GM19328 (cell line): ENCODE results near the gene GLI3.
A peak's percentile ranks its signal among the peaks of the same experiment; 100 is the strongest.

Experiments used
- ATAC-seq: cut with Tn5 transposase; IDR thresholded peaks from one replicate; pipeline ENCODE4 v1.9.1; 2021; ENCODE audit warnings: mild to moderate bottlenecking, moderate library complexity; ENCODE audit not compliant: unreplicated experiment

The GLI3 gene

DNA sequence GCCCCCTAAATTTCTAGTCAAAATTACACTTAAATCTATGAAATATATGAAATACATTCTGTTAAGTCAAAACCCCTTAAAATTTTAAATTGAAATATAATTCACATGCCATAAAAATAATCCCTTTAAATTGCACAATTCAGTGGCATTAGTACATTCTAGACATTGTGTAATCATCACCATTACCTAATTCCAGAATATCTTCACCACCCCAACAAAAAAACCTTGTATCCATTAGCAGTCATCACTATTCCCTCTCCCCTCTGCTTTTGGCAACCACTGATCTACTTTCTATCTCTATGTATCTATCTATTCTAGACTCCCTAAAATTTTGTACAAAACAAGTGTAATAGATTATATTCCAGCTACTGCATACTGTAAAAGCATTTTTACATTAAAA is 261.2 kb downstream of the GLI3 start:
- no peak for ATAC-seq

DNA sequence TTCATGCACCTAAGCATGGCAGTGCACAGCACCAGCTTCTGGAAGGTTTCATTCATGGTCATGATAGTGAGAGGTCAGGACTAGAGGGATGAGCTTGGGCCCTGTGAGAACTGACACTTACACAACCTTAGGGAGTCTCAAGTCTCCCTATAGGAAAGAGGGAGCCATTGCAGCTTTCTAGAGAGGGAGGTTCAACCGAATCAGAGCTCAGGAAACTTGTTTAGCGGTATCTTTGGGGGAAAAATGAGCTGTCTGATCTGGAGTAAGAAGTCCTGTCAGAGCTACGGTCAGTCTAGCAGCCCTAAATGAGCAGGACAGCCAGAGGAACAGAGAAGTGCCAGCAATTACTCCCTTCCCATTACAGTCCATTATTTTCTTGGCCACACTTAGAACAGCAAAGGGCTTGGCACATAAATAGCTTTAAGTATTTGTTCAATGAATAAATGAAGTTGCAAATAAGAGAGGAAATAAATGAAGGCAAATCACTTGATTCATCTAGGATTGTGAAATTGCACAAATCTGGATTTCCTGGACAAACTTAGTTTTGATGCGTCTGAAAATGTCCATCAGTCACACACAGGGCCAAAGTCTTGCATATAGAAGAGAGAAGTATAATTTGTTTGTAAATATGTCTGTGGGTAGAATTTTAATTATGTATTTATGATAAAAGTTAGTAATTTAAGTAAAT is 262.0 kb downstream of the GLI3 start:
- ATAC-seq, result no peak

DNA sequence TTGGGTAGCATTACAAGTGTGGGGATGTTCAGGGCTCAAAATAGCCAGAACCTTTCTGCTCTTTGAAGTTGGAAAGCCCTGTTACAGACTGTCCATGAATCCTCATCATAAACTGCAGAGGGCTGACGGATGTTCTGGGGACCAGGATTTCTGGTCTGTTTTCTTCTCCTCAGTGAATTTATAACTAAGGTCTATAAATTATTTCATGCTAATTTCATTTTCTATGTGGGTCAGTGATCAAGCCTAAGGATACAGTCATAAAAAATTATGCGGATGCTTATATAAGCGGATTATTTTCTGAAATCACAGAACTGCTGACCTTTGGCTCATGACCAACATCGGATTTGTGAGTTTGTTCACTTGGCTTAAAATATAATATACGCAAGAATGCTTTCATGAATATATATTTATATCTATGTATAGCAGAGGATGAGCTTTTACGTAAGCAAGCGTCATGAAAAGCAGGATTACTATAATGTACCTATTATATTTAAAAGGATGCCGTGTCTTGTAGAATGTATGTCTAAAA is 263.7 kb downstream of the GLI3 start:
- no peak for ATAC-seq

- ATAC-seq, result no peak
Observed at GRCh38 chr7:41972776-41973175, 264.2 kb downstream of the GLI3 start.

DNA sequence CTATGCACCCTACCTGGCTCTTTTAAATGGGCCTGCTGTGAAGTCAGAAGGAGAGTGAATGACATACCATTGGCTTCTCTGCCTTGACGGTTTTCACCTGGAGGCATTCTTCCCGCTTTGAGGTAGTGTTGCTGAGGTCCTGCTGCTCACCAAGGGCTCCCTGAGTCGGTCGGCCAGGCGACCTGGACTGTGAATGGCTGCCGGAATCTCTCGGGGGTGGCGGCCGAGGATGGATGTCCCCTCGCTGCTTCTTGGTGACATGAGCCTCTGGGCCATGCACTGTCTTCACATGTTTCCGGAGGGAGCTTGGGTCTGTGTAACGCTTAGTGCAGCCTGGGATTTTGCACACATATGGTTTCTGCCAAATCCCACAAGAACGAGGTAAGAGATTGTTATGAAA is 264.7 kb downstream of the GLI3 start:
- ATAC-seq, result no peak

DNA sequence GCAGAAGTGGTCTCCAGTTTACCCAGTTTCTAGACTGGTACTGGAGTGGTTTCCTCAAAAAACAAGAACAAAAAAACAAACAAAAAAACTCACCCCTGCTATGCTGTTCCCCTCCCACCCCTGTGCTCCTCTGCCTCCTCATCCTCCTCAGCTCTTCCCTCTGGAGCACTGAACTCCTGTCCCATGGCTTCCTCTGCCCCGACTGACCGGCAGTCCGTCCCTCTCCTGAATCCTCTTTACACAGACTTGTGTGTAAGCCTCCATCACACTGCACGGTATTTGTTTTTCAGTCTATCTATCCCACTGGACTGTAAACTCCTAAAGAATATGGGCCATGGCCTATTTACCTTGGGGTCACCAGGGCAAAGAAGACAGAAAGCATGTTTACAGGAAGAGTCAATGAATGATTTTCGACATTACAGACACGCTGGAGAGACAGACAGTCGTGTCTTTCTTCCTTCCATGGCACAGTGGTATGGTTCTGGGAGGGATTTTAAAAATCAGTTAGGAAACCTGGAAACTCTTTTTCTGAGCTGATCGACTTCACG is 265.3 kb downstream of the GLI3 start:
- no peak for ATAC-seq

- no peak for ATAC-seq
Observed at GRCh38 chr7:41970941-41971340, 266.1 kb downstream of the GLI3 start.

GRCh38 chr7:41969561-41970105 is 267.4 kb downstream of the GLI3 start:
- ATAC-seq, result no peak

DNA sequence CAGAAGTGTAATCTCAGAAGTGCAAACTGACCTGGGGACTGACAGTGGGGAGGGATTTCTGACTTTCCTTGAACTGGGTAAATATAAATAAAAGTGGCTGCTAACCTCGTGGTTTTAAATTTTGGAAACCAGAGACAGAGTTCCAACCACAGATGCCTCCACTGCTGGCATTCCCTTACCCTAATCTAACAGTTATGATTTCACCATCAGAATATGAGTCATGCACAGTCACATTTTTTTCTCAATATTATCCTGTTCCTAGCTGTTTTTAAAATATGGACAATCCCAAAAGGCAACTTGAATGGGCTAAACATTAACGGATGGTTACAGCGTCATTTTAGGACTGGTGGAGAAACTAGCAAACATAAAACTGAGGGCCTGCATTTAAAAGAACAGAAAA is 269.9 kb downstream of the GLI3 start:
- ATAC-seq, result no peak

DNA sequence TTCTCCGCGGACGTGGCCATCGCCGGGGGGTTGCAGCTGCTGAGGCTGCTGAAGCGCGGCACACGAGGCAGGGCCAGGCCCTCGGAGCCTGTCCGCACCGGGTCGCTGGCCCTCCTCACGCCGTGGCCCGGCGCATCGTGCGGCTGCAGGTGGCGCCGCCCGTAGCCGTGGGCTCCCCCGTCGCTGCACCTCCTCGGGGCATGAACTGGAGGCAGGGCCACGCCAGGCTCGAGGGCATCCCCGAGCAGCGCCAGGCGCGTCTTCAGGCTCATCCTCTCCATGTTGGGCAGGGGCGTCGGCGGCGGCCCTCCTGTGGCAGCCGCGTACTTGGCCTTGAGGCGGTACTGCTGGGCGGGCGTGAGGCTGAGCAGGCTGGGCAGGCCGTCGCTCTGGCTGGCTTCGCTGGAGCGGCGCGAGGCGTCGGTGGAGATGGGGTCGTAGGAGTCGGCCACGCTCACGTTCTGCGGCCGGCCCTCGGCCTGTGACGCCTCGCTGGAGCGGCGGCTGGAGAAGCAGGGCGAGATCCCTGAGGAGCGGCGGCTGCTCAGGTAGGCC is 271.0 kb downstream of the GLI3 start:
- no peak for ATAC-seq

DNA sequence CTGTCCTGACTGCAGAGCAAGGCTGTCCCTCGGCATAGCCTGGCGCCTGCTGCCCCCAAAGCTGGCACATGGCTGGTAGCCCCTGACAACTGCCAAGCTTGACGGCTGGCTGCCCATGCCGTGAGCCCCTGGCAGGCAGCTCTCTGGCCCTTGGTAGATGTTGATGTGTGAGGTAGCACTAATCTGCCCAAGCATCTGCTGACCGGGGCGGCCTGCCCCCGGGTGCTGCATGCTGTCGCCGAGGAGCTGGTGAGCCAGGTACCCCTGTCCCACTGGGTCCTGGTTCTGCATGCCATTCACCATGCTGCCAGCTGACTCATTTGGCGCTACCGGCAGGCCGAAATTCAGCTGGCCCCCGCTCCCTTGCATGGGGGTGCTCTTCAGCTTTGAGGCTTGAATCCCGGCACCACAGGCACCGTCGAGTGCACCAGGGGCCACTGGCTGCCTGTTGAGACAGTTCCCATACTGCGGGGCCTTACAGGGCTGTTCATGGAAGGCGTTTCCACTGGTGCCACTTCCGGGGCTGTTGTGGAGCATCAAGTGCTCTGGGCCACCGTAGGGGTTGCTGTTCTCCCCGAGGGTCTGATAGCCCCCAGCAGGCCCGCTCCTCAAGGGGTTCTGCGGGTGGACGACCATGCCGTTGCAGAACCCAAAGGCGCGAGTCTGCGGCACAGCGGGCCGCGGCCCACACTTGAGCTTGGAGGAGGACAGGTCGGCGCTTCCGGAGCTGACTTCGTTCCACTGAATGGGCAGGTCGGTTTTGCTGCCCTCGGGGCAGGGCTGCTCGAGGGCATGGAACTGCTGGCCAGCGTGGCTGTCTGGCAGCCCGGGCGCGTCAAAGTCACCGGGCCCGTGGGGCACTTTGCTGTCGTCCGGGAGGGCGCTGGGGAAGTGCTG is 271.9 kb downstream of the GLI3 start:
- ATAC-seq, result no peak

- no peak for ATAC-seq
Observed at GRCh38 chr7:41964183-41964753, 272.7 kb downstream of the GLI3 start.

GRCh38 chr7:41956705-41957104 is 280.3 kb downstream of the GLI3 start:
- ATAC-seq, result no peak

- ATAC-seq, result no peak
Observed at GRCh38 chr7:41955893-41956675, 280.9 kb downstream of the GLI3 start.

DNA sequence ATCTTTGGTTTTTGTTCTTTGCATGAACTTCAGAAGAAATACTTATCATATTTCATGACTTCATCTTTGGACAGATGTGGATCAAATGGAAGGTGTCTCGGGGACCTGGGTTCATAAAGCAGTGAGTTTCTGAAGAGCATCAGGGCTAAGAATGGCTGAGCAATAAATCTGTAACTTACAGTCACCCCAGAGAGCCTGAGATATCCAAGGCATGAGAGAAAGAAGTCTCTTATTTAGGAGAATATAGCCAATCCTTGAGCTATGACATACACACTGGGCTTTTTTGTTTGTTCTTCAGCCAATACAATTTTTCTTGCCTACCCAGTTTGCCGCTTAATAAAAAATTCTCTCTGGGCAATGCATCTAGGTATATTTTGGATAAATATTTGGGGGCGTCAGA is 281.6 kb downstream of the GLI3 start:
- no peak for ATAC-seq

GRCh38 chr7:41954976-41955375 is 282.0 kb downstream of the GLI3 start:
- ATAC-seq, result no peak

- ATAC-seq, result no peak
Observed at GRCh38 chr7:41948503-41948902, 288.5 kb downstream of the GLI3 start.

DNA sequence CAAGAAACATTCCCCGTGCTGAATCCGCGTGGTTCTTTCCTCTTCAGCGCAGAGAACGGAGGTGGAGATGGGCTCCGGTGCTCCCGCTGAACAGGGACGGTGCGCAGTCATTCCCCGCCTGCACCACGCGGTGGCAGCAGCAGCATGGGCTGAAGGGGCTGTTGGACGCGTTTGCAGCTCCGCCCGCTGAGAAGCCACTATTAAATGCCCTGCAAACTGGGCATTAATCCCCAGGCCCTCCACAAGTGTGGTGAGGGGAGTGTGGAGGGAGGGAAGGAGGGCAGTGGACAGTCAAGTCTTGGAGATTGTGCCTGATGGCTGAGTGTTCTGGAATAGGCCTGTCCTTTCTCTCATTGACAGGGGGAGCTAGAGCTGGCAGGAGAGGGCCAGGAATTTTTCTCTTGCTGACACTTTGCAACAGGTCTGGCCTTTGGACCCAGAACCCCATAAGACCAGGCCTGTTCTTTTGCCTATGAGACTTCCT is 293.9 kb downstream of the GLI3 start:
- peak; percentile 84 for ATAC-seq

DNA sequence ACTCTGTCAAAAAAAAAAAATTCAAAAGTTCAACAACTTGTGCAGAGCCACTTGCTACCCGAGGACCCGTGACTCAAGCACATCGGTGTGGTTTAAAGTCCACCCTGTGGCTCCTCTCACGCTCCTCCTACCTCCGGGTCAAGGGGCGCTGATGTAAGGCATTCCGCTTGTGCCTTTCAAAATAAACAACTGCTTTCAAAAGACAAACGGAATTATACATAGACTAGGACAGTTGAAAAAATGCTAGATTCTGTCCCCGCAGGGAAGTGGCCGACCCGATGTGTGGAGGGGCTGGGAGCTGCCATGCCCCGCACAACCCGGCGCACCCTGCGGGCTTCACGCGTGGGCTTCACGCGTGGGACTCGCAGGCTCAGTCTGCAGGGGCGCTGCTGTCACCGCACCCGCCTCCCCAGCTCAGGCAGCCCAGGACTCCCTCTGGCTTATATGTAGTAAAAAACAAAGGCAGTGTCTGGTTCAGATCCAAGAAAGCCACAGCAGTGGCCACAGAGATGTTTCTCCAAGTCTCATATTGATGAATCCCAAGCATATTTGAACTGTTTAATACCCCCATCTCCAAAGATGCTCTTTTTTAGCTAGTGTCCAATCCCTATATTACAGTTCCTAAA is 294.4 kb downstream of the GLI3 start:
- ATAC-seq, result peak; percentile 4
